ELF-1 (cell line): ENCODE data around the gene KIAA1755.

Source experiments
- DNase-seq: peaks from one replicate; pipeline ENCODE4 v3.0.0-alpha.2; 2016; ENCODE audit warnings: low read depth, low spot score

The KIAA1755 gene

GRCh38 chr20:38203981-38204357 lies 56.6 kb downstream of the KIAA1755 start:
- DNase-seq, result no peak

GRCh38 chr20:38203337-38203980 lies 57.1 kb downstream of the KIAA1755 start:
- no peak for DNase-seq

- DNase-seq, result no peak
Observed at GRCh38 chr20:38202982-38203293, 57.6 kb downstream of the KIAA1755 start.

DNA sequence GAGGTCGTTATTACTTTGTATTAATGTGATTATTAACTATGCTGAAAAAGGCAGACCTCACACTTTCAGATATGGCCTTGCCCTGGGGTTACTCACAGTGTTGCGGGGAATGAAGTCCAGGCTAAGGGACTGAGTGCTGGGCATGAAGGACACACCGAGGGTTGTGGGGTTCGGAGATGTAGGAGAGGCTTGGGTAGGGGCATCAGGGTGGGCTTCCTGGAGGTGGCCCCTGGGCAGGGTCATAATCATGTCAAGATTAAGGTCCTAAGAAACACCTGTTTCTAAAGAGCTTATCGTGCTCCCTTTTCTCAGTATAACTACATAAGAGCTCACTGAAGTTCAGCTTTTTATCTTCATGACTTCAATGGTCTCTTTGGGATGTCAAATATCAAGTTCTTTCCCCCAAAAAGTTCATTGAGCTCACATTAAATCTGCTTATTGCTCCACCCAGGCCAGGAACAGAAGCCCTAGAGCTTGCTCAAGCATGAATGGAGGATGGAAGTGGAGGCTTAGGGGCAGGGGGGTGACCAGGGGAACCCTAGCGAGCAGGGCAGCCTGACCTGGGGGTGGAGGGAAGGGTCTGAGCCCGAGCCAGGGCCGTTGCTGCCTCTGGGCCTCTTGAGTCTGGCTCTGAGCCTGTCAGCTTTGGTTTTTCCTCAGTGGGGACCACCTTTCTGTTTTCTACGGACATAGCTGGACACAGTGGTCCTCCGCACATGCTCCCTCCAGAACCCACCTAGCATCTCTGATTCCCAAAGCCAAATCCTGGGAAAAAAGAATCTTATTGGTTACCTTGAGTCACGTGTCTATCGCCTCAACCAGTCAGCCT lies 58.2 kb downstream of the KIAA1755 start:
- no peak for DNase-seq

DNA sequence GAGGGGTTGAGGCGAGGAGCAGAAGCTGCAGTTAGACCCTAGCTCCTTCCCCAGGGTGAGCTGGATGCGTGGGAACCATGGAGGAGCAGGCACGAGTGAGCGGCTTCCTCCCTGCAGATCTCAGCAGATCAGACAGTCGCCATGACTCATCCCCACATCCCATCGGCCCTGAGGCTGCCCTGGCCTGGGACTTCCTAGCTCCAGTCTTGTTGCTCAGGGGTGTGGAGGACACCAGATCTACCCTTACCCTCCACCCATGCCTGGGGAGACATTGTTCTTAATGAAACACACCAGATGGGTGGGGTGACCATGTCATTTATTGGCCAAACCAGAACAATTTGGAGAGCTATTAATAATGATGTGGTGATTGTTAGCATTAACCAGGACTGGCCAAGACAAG lies 59.2 kb downstream of the KIAA1755 start:
- DNase-seq, result peak; percentile 72

- DNase-seq, result no peak
Observed at GRCh38 chr20:38200646-38201045, 59.9 kb downstream of the KIAA1755 start.

DNA sequence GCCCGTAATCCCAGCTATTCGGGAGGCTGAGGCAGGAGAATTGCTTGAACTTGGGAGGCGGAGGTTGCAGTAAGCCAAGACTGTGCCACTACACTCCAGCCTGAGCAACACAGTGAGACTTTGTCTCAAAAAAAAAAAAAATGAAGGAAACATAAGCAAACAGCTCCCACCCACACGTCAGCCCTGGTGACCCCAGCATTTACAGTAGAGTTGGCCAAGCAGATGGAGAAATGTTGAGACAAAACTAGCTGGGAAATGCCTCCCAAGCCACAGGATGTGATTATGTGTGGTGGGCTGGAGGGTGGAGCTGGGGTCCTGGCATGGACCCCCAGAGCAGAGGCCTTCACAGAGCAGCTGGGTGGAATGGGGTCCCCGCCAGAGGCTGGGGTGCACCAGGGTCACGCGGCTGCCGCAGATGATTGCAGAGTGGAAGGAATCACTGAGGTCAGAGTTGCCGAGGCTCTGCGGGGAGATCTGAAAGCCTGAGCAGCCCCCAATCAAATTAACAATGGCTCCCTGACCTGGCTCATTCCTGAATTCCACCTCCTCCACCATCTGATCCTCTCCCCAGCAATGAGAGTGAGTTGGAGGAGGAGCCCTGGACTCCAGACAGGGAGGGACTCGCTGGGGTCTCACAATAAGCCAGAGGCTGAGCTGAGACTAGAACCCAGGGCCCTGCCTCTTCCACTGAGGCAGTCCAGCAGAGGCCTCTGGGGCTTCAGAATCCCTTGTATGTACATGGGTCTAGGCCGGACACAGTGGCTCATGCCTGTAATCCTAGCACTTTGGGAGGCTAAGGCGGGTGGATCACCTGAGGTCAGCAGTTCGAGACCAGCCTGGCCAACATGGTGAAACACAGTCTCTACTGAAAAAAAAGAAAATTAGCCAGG lies 60.8 kb downstream of the KIAA1755 start:
- DNase-seq, result no peak

DNA sequence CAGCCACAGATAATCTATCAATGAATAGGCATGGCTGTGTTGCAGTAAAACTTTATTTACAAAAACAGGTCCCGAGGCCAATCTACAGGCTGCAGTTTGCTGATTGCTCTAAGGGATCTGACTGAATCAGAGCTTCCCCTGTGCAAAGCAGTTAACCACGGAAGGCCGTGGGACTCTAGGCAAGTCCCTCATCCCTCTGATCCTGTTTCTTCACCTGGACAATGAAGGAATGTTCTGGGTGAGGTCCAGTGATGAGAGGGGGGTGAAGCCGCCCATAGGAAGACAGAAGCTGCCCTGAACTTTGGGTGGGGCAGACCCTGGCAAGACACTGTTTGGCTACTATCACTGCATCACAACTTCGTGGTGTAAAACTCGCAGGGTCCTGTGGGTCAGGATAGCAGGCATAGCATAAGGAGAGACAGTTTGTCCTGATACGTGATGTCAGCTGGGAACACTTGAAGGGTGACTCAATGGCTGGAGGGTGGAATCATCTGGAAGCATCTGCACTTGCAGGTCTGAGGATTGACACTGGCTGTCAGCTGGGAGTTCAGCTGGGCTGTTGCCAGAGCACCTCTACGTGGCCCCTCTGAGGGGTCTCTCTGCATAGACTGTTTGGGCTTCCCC lies 62.2 kb downstream of the KIAA1755 start:
- no peak for DNase-seq

DNA sequence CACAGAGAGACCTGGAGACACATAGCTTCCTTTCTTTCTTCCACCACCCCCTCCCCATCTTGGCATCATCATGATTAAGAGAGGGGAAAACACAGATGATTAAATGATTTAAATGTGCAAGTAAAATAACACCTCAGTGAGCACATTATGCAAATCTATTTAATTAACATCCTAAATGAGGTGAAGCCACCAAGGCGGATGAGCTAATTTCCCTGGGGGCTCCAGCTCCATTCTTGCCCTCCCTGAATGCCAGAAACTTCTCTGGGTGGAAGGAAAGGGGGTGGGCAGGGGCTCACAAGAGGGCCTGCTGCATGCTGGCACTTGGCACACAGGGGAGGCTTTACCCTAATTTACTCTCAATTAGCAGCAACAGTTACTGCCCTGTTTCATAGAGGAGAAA lies 62.9 kb downstream of the KIAA1755 start:
- DNase-seq, result no peak

GRCh38 chr20:38197217-38197616 lies 63.3 kb downstream of the KIAA1755 start:
- no peak for DNase-seq

GRCh38 chr20:38196592-38196991 lies 63.9 kb downstream of the KIAA1755 start:
- no peak for DNase-seq

DNA sequence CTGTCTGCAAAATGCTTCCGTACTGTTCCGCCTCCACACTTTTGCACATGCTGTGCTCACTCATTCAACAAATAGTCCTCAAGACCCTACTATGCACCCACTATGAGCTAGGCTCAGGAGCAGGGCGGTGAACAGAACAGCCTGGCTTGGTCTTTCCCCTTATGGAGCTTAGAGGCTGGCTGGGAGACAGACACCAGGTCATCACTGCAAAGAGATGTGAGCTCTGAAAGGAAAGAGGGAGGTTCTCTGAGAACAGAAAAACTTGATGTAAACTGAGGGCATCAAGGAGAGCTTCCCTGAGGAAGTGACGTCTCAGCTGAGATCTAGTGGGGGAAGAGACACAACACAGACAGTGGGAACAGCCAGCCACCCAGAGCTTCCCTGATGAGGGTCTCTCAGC lies 64.5 kb downstream of the KIAA1755 start:
- DNase-seq, result no peak

- no peak for DNase-seq
Observed at GRCh38 chr20:38195521-38195920, 65.0 kb downstream of the KIAA1755 start.

DNA sequence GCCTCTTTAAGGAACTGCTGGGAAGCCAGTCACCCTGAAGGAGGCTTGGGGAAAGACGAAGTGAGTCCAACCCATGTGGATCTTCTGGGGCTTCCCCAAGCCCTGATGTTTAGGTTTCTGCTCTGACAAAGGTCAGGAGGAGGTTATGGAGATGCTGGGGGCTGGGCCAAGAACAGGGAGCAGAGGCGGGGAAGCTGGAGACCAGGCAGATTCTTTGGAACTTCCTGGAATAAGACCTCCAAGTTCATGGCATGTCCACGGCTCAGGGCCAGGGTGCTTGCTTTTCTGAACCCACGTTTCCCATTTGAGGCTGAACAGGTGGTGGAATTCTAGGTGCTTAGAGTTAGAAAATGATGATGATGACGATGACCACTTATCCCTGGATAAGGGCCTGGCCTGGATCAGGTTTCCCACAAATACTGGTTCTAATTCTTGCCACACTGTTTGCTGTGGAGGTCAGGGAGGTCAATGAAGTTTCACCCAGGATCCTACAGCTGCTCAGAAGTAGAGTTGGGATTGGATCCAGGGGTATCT lies 65.5 kb downstream of the KIAA1755 start:
- no peak for DNase-seq

DNA sequence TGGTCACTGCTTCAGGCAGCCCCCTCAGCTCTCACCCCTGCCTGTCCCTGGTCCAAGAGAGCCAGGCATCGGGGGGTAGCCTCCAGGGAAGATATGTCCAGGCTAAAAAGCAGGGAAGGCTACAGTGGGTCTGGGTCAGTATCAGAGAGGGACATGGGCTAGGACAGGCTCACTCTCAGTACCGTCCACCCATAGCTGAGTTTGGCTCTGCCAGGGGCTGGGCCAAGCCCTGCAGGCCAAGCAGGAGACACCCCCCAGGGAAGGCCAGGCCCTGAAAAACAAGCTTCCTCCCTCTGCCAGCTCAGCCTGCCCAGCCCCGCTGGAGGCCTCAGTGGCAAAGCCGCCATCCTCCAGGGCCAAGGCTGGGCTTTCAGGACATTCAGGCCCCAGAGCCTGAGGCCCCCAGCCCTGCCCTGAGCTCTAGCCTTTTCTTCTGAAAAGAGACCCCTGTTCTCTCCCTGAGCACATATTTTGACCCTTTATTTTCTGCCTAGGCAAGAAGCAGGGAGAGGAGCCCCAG lies 66.9 kb downstream of the KIAA1755 start:
- DNase-seq, result no peak

- DNase-seq, result no peak
Observed at GRCh38 chr20:38192323-38192885, 68.1 kb downstream of the KIAA1755 start.

GRCh38 chr20:38191654-38192053 lies 68.9 kb downstream of the KIAA1755 start:
- no peak for DNase-seq

DNA sequence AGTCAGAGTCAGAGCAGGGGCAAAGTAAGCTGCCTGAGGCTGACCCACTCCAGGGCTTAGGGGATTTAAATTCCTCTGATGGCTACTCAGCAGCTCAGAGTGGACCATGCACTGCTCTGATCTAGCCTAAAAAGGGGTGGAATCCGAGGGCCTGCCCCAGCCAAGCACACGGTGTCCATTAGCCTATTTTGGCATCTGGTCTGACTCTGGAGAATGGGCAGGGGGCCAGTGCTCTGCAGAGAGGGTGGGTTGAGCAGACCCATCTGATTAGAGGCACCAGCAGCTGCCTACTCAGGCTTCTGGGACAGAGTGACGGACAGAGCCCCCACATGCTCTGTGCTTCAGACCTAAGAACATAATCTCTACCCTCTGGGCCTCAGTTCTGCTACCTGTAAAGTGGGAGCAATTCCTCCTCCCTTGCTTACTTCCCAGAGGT lies 69.6 kb downstream of the KIAA1755 start:
- DNase-seq, result peak; percentile 59

DNA sequence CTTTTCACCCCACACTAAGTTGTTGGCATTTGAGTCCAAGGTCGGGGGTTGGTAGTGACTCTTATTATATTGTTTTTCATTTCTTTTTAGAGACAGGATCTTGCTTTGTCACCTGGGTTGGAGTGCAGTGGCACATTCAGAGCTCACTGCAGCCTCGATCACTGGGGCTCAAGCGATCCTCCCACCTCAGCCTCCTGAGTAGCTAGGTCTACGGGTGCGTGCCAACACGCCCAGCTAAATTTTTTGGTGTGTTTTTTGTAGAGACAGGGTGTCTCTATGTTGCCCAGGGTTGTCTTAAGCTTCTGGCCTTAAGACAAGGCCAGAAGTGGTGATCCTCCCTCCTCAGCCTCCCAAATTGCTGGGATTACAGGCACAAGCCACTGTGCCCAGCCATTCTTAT lies 70.4 kb downstream of the KIAA1755 start:
- DNase-seq, result no peak

- DNase-seq, result peak; percentile 61
Observed at GRCh38 chr20:38187517-38187916, 73.0 kb downstream of the KIAA1755 start.

- no peak for DNase-seq
Observed at GRCh38 chr20:38186788-38187221, 73.7 kb downstream of the KIAA1755 start.
